HG03442 (cell line): ENCODE data around the gene ITGBL1.

Source experiments
- ATAC-seq: cut with Tn5 transposase; IDR thresholded peaks from one replicate; pipeline ENCODE4 v1.9.1; 2021; ENCODE audit warnings: mild to moderate bottlenecking, moderate library complexity; ENCODE audit not compliant: unreplicated experiment

ITGBL1 gene

GRCh38 chr13:101690871-101691270, 238.4 kb downstream of the ITGBL1 start:
- no peak for ATAC-seq

DNA sequence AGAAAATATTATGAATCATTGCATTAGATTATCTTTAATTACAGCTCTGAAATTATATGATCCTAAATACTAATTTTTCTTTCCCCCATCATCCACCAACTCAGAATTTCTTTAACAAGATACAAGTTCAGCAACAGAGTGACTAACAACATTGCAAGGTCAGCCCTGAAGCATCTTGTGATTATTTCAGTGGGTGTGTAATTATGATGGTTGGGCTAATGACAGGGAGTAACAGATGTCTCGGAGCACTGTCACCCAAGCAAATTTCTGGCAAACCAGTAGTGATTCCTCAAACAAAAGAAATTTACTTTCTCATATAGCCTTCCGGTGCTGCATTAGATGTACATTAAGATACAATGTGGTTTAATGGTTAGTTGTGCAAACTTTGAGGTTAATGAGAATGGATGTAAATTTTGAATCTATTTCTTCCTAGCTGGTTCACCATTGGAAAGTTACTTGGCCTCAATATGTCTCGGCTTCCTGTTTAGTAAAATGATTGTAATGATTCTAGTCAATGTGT, 238.9 kb downstream of the ITGBL1 start:
- no peak for ATAC-seq

DNA sequence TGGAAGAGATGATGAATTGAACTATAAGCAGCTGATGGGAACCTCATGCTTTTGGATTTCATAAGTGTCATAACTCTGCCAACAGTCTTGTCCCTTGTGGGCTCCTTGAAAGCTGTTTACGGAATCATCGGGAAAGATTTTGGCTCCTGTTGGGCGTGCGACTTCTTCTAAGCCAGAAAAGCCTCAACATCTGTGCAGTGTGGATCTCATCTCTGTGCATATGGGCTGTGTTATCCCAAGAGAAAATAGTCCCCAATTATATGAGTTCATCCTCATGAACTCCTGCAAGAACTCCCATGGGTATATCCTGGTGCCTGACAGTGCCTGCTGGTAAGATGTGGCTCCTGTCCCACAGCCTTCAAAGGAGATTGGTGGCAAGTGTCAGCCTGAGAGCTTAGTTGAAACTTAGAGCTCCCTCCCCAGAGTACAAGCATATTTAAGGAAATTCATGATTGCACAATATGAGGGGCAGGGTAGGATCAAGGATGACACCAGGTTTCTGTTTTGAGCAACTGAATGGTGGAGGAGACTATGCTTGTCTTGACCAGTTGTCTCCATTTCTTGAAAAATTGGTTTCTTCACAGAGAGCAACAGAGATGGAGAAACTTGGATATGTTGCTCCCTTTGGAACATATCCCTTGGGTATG, 243.5 kb downstream of the ITGBL1 start:
- no peak for ATAC-seq

DNA sequence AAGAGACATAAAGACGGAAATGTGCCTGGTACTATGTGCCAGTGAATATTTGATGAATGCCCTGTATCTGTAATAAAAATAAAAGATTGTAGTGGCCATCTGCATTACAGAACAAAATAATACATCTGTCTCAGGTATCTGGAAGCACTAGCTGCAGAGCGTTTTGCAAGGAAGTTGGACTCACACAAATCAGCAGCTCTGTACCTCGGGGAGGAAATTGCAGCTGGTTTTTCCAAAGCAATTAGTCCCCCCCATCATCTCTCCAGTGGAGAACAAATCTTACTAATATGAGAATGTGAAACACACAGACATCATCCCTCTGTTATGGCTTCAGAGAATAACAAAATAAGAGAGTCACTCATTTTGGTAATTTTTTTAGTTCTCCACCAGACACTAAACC, 245.3 kb downstream of the ITGBL1 start:
- ATAC-seq = no peak

DNA sequence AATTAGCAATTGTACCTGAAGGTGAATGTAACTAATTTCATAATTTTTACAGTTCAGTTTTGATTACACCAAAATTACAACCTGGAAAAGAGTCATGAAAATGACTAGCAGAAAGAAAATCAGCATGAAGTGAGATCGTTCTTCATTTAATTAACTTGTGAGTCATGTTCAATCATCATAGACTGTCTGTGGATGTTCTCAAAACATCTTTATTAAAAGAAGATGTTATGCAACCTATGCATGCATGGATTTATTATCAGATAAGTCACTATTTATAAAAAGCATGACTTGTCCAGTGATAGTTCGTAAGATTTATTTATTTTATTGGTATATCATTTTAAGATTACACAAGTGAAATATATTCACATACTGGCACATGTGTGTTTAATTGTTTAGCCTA, 245.9 kb downstream of the ITGBL1 start:
- ATAC-seq = no peak

GRCh38 chr13:101700598-101700997, 248.1 kb downstream of the ITGBL1 start:
- ATAC-seq = no peak

DNA sequence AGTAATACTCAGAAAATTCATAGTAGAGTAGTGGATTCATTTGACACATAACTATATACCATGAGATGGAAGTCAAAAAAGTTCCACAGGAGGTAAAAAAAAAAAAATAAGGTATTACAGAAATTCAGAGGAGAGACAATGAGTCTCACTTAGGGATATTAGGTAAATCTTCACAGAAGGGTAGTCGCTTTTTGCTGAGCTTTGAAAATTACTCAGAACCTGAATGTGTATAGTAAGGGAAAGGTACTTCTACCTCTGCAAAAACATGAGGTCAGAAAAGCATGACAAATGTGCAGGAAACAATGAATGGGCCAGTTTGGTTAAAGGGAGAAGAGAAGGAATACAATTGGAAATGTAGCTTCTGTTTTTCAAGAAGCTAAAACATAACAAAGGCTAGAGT, 250.6 kb downstream of the ITGBL1 start:
- ATAC-seq = no peak

GRCh38 chr13:101703838-101704237, 251.4 kb downstream of the ITGBL1 start:
- no peak for ATAC-seq

DNA sequence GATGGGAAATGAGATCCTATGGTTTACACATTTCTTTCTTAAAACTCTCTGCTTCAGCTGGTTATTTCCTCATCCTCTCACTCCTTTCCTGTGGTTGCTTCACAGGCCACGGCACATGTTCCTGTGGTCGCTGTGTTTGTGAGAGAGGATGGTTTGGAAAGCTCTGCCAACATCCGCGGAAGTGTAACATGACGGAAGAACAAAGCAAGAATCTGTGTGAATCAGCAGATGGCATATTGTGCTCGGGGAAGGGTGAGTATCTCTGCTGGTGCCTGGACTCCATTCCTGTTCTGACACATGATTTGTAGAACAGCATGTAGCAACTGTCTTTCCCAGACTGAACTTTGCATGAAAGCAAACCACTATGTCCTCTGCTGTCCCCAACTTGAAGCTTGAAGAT, 254.2 kb downstream of the ITGBL1 start:
- ATAC-seq = no peak

- ATAC-seq = no peak
Observed at GRCh38 chr13:101707659-101708058, 255.2 kb downstream of the ITGBL1 start.

GRCh38 chr13:101708115-101708514, 255.6 kb downstream of the ITGBL1 start:
- ATAC-seq = no peak

GRCh38 chr13:101709952-101710351, 257.5 kb downstream of the ITGBL1 start:
- ATAC-seq = no peak

- ATAC-seq = no peak
Observed at GRCh38 chr13:101711307-101712025, 259.0 kb downstream of the ITGBL1 start.

GRCh38 chr13:101712026-101712348, 259.5 kb downstream of the ITGBL1 start:
- no peak for ATAC-seq

DNA sequence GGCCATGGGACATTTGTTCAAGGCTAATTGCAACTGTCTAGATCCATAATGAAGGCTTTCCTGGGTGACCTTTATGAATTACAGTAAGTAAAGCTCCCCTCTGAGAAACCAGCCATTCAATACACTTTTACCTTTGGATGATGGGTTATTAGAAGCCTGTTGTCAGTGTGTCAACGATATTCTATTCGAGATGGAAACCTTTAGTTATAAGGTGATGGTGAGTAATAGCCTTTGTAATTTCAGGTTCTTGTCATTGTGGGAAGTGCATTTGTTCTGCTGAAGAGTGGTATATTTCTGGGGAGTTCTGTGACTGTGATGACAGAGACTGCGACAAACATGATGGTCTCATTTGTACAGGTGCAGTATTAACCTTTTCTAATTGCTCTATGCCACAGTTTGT, 261.7 kb downstream of the ITGBL1 start:
- ATAC-seq = no peak

GRCh38 chr13:101717353-101717752, 264.9 kb downstream of the ITGBL1 start:
- ATAC-seq = no peak

DNA sequence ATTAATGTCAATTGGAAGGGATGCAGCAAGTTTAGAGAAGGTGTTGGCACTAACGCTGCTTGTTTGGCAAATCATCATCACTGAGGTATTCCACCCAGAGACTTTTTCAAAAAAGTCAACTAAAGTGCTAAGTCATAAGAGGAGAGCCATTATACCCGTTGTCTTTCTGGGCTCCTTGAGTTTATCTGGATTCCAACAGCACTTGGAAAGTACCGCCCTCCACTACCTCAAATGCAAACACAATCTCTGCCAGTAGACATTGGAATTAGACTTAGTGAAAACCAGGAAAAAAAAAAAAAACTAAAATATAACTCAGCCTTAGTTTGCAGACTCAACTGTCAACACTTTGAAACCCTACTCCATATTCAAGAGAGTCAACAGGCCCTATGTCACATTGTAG, 266.0 kb downstream of the ITGBL1 start:
- no peak for ATAC-seq

GRCh38 chr13:101726681-101727080, 274.2 kb downstream of the ITGBL1 start:
- ATAC-seq = no peak

- ATAC-seq = no peak
Observed at GRCh38 chr13:101727118-101727517, 274.6 kb downstream of the ITGBL1 start.

DNA sequence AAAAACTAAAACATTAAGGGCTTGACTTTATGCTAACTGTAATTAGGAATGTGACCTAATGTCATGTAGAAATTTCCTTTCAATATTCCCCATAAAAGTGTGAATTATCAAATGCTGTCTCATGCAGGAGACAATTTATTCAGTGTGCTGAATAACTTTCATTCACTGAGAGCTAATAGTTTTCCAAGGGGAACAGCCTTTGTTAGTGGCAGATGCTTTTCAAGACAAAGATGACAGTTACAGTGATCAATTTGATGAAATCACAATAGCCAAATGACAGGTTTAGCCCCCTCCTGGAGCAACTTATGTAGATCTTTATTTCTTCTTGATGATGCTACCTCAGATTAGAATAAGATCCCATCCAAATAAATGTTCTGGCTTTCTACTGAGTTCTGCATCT, 275.5 kb downstream of the ITGBL1 start:
- no peak for ATAC-seq

- no peak for ATAC-seq
Observed at GRCh38 chr13:101728615-101729014, 276.1 kb downstream of the ITGBL1 start.

GRCh38 chr13:101730420-101731000, 278.0 kb downstream of the ITGBL1 start:
- ATAC-seq = no peak
